ENCODE results near the gene SPATA32. TPM values are rescaled to one million over a fixed set of nuclear protein-coding genes. Genes with fewer than 3 reads are reported as not detected.

SPATA32 gene
- total and polyA plus RNA-seq, 11 donors, result not detected

DNA sequence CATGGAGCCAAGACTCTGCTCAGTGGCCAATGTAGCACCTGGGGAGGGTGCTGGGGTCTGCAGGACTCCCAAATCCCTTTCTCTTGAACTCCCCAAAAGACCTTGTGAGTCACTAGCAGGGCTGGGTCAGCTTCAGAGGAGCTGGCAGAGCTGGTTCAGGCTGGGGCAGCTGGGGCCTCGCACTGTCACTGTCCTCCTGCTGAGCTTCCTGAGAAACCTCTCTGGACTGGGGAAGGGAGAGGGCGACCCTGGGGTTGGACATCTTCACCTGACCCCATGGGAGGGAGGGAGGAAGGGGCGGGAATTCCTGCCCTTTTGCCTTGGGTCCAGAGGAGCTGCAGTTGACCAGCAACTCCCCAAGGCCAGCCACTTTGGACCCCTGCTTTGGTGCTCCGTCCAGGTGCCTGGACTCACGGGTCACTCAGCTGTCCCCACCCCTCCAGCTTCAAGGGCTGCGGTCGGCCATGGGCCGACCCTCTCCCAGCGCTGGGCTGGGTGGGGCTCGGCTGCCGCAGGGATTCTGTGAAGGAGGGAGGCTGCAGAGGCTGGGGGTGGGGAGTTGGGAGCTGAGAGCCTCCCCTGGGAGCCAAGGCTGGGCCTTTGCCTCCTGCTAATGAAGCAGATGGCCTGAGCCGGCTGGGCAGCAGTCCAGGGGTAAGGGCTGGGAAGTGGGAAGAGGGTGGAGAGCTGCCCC is 31.0 kb downstream of the SPATA32 start:
- Histone ChIP-seq H3K27ac (peak overlapping the region in 9 of 12 donors; percentile 15 to 98 (median 77)), H3K27me3 (no peaks in the 10 kb centered on the region), H3K4me1 (peaks cover 0 to 76% (median 44%) of the 10 kb centered on the region in 12 donors), H3K4me3 (no peak overlapping the region), H3K36me3 (peaks cover 0 to 36% (median 0%) of the 10 kb centered on the region in 9 donors), H3K9me3 (no peaks in the 10 kb centered on the region)
- no peak for ATAC-seq
- peak in 4 of 5 donors; percentile 60 to 87 (median 79) for DNase-seq
- 32 to 60% (median 50%) methylated on average over 4 to 12 of the region's 12 CpGs for WGBS, 4 donors
- intact Hi-C loops (cut with DNase I), result no loop called here
- TF ChIP-seq, protein P1, sequence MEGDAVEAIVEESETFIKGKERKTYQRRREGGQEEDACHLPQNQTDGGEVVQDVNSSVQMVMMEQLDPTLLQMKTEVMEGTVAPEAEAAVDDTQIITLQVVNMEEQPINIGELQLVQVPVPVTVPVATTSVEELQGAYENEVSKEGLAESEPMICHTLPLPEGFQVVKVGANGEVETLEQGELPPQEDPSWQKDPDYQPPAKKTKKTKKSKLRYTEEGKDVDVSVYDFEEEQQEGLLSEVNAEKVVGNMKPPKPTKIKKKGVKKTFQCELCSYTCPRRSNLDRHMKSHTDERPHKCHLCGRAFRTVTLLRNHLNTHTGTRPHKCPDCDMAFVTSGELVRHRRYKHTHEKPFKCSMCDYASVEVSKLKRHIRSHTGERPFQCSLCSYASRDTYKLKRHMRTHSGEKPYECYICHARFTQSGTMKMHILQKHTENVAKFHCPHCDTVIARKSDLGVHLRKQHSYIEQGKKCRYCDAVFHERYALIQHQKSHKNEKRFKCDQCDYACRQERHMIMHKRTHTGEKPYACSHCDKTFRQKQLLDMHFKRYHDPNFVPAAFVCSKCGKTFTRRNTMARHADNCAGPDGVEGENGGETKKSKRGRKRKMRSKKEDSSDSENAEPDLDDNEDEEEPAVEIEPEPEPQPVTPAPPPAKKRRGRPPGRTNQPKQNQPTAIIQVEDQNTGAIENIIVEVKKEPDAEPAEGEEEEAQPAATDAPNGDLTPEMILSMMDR (IDR thresholded peaks at IDR 0.05), result no peak
- no peak for TF ChIP-seq POLR2A (IDR thresholded peaks at IDR 0.05)

DNA sequence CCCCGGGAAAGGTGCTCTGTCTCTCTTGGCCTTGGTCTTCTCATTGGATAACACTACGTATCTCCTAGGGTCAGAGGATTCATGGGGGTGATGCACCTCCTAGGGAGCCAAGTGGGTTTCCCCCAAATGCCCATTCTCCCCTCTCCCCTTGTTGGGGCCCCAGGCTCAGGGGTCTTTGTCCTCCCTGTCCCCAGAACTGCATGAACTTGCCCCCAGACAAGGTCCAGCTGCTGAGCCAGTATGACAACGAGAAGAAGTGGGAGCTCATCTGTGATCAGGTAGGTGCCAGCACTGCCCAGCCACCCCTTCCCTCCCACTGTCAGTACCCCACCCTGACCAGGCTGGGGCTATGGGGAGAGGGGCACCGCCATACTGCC is 31.5 kb downstream of the SPATA32 start:
- ATAC-seq, result no peak
- no peak for DNase-seq
- 88 to 92% (median 90%) methylated on average over 3 to 4 of the region's 4 CpGs for WGBS, 4 donors
- Histone ChIP-seq H3K9me3 (no peaks in the 10 kb centered on the region), H3K4me3 (no peak overlapping the region), H3K36me3 (peaks cover 0 to 31% (median 0%) of the 10 kb centered on the region in 9 donors), H3K27ac (peak overlapping the region in 9 of 12 donors; percentile 15 to 98 (median 79)), H3K27me3 (no peaks in the 10 kb centered on the region), H3K4me1 (peaks cover 0 to 76% (median 46%) of the 10 kb centered on the region in 12 donors)
- intact Hi-C loops (cut with DNase I), result no loop called here
- no peak for TF ChIP-seq POLR2A (IDR thresholded peaks at IDR 0.05)
- TF ChIP-seq, protein P1 (IDR thresholded peaks at IDR 0.05), result no peak

DNA sequence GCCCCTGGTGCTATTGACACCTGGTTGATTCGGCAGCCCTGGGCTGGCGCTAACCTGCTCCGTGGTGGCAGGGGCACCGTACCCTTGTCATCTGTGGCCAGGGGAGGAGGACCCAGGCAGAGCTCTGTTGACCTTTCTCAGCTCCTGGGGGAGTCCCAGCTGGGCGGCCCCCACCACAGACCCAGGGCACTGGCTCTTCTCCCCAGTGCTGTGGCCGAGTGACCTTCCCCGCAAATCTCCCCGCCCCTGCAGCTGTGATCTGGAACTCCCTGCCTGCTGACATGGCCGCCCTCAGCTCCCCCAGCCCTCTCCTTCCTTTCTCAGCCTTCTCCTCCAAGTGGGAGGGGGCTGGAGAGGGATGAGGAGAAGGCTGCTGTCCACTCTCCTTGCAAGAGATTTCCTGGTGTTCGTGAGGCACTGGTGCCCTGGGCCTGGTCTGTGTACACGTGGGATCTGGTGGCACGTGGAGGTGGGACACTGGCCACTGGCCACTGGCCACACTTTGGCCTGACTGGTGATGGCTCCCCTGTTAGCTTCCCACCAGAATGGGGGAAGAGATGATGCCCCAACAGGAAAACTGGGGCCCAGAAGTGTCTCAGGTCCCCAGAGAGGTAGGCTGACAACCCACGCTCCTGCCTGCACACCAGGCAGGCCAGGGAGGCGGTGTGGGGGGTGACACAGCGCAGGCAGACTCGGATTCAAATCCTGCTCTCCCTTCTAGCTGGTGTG is 32.0 kb downstream of the SPATA32 start:
- ATAC-seq (peak in 2 of 4 donors; percentile 6 to 9), DNase-seq (peak in 3 of 5 donors; percentile 61 to 73 (median 71))
- H3K36me3 ChIP-seq, result peaks cover 0 to 26% (median 0%) of the 10 kb centered on the region in 9 donors
- H3K27ac ChIP-seq, result peak overlapping the region; percentile 13 to 98 (median 77)
- no peaks in the 10 kb centered on the region for H3K27me3 ChIP-seq
- intact Hi-C loops (cut with DNase I), result loop anchor here in 1 of 10 donors (5.0 kb wide), 1 partner anchor 32 kb away; the partner anchor contains the start of gene SPATA32
- TF ChIP-seq, protein P1 (IDR thresholded peaks at IDR 0.05), result no peak
- no peak for TF ChIP-seq POLR2A (IDR thresholded peaks at IDR 0.05)
- WGBS, 4 donors, result 82 to 89% (median 85%) methylated on average over 12 to 16 of the region's 16 CpGs
- H3K9me3 ChIP-seq, result no peaks in the 10 kb centered on the region
- H3K4me3 ChIP-seq, result peak overlapping the region in 1 of 12 donors; percentile 78
- peaks cover 0 to 76% (median 51%) of the 10 kb centered on the region in 12 donors for H3K4me1 ChIP-seq
